Measurements from ENCODE around the gene PITX1. TPM values are rescaled to one million over a fixed set of nuclear protein-coding genes. Genes with fewer than 3 reads are reported as not detected.

PITX1 gene
- total RNA-seq, 6 experiments from 2014 or later, result not detected

GRCh38 chr5:135018457-135018856 is 15.6 kb downstream of the PITX1 start:
- Histone ChIP-seq H3K27ac (no peak overlapping the region), H3K36me3 (no peaks in the 10 kb centered on the region), H3K4me3 (no peak overlapping the region), H3K27me3 (no peaks in the 10 kb centered on the region), H3K9me3 (no peaks in the 10 kb centered on the region), H3K4me1 (peaks cover 0 to 11% (median 5%) of the 10 kb centered on the region in 4 donors)
- DNase-seq (no peak), ATAC-seq (no peak)
- TF ChIP-seq, protein P1, sequence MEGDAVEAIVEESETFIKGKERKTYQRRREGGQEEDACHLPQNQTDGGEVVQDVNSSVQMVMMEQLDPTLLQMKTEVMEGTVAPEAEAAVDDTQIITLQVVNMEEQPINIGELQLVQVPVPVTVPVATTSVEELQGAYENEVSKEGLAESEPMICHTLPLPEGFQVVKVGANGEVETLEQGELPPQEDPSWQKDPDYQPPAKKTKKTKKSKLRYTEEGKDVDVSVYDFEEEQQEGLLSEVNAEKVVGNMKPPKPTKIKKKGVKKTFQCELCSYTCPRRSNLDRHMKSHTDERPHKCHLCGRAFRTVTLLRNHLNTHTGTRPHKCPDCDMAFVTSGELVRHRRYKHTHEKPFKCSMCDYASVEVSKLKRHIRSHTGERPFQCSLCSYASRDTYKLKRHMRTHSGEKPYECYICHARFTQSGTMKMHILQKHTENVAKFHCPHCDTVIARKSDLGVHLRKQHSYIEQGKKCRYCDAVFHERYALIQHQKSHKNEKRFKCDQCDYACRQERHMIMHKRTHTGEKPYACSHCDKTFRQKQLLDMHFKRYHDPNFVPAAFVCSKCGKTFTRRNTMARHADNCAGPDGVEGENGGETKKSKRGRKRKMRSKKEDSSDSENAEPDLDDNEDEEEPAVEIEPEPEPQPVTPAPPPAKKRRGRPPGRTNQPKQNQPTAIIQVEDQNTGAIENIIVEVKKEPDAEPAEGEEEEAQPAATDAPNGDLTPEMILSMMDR (IDR thresholded peaks at IDR 0.05), result no peak
- TF ChIP-seq POLR2A (IDR thresholded peaks at IDR 0.05), result no peak
- WGBS (ENCODE audit: insufficient coverage, low coverage, low lambda C conversion rate, missing lambda C conversion rate), result 35% methylated on average over 2 of the region's 4 CpGs
- intact Hi-C loops (cut with DNase I), result no loop called here

GRCh38 chr5:135016861-135017290 is 17.2 kb downstream of the PITX1 start:
- Histone ChIP-seq H3K9me3 (no peaks in the 10 kb centered on the region), H3K27ac (no peak overlapping the region), H3K27me3 (no peaks in the 10 kb centered on the region), H3K36me3 (no peaks in the 10 kb centered on the region), H3K4me1 (peaks cover 0 to 11% (median 5%) of the 10 kb centered on the region in 4 donors), H3K4me3 (no peak overlapping the region)
- intact Hi-C loops (cut with DNase I), result no loop called here
- TF ChIP-seq, protein P1 (IDR thresholded peaks at IDR 0.05), result no peak
- no peak for TF ChIP-seq POLR2A (IDR thresholded peaks at IDR 0.05)
- 73% methylated on average over 4 of the region's 11 CpGs for whole genome bisulfite sequencing (ENCODE audit: insufficient coverage, low coverage, low lambda C conversion rate, missing lambda C conversion rate)
- ATAC-seq, result no peak
- peak in 2 of 3 donors; percentile 22 to 36 for DNase-seq

GRCh38 chr5:135015942-135016341 is 18.1 kb downstream of the PITX1 start:
- no peak overlapping the region for H3K4me3 ChIP-seq
- no peak for DNase-seq
- ATAC-seq, result no peak
- peaks cover 0 to 11% (median 5%) of the 10 kb centered on the region in 4 donors for H3K4me1 ChIP-seq
- H3K27ac ChIP-seq, result no peak overlapping the region
- TF ChIP-seq, protein P1 (IDR thresholded peaks at IDR 0.05), result no peak
- no peaks in the 10 kb centered on the region for H3K36me3 ChIP-seq
- no peaks in the 10 kb centered on the region for H3K27me3 ChIP-seq
- intact Hi-C loops (cut with DNase I), result no loop called here
- WGBS (ENCODE audit: insufficient coverage, low coverage, low lambda C conversion rate, missing lambda C conversion rate), result 85% methylated on average over 4 of the region's 6 CpGs
- no peaks in the 10 kb centered on the region for H3K9me3 ChIP-seq

GRCh38 chr5:135013947-135014570 is 20.0 kb downstream of the PITX1 start:
- Histone ChIP-seq H3K36me3 (no peaks in the 10 kb centered on the region), H3K4me1 (peaks cover 0 to 11% (median 5%) of the 10 kb centered on the region in 4 donors), H3K27me3 (no peaks in the 10 kb centered on the region), H3K27ac (no peak overlapping the region), H3K4me3 (no peak overlapping the region), H3K9me3 (no peaks in the 10 kb centered on the region)
- TF ChIP-seq POLR2A (IDR thresholded peaks at IDR 0.05), result no peak
- 45% methylated on average over 8 of the region's 10 CpGs for WGBS (ENCODE audit: insufficient coverage, low coverage, low lambda C conversion rate, missing lambda C conversion rate)
- DNase-seq, result peak; percentile 62 to 85 (median 79)
- intact Hi-C loops (cut with DNase I), result no loop called here
- peak; percentile 93 to 98 (median 96) for ATAC-seq

GRCh38 chr5:135013445-135013844 is 20.6 kb downstream of the PITX1 start:
- no peaks in the 10 kb centered on the region for H3K27me3 ChIP-seq
- DNase-seq, result no peak
- H3K27ac ChIP-seq, result no peak overlapping the region
- no peak for ATAC-seq
- no peaks in the 10 kb centered on the region for H3K9me3 ChIP-seq
- WGBS (ENCODE audit: insufficient coverage, low coverage, low lambda C conversion rate, missing lambda C conversion rate), result 93% methylated on average over 7 of the region's 7 CpGs
- H3K4me1 ChIP-seq, result peaks cover 0 to 11% (median 5%) of the 10 kb centered on the region in 4 donors
- H3K4me3 ChIP-seq, result no peak overlapping the region
- no peak for TF ChIP-seq POLR2A (IDR thresholded peaks at IDR 0.05)
- intact Hi-C loops (cut with DNase I), result no loop called here
- H3K36me3 ChIP-seq, result no peaks in the 10 kb centered on the region

Measured in right lobe of liver (tissue), 6 donors.